CD8-positive, alpha-beta memory T cell (primary cell): ENCODE results near the gene SLC35B2. TPM values are rescaled to one million over a fixed set of nuclear protein-coding genes. Genes with fewer than 3 reads are reported as not detected.

ENCODE experiments used
- CTCF ChIA-PET: fragments of 350-600 bp; sonication (Branson Sonifier 250); formaldehyde crosslinking; loops from one replicate; lab custom pipeline; 2021; ENCODE audit warnings: antibody characterized with exemption; lab: Charles Lee
- POLR2A ChIA-PET: fragments of 350-600 bp; sonication (Branson Sonifier 250); formaldehyde crosslinking; loops from one replicate; lab custom pipeline; 2021; ENCODE audit warnings: antibody characterized with exemption; lab: Charles Lee
- DNase-seq, 5 donors: peaks; one replicate each; pipeline versions ENCODE4 v3.0.0 to v3.0.0-alpha.2; 2020 to 2022; ENCODE audit warnings: mixed read lengths in 1 of 5
- H3K27ac ChIP-seq: one replicate; pipeline ENCODE4 v1.7.0; 2013; ENCODE audit warnings: low read depth, mild to moderate bottlenecking, low read length, moderate library complexity
- H3K27me3 ChIP-seq: 2 replicates; pipeline ENCODE4 v1.7.0; 2013; ENCODE audit warnings: low read length, mild to moderate bottlenecking; ENCODE audit not compliant: insufficient read depth, poor library complexity, severe bottlenecking
- H3K36me3 ChIP-seq: 2 replicates; pipeline ENCODE4 v1.7.0; 2013; ENCODE audit warnings: mild to moderate bottlenecking, low read length, moderate library complexity; ENCODE audit not compliant: insufficient read depth
- H3K4me1 ChIP-seq: 2 replicates; pipeline ENCODE4 v1.7.0; 2013; ENCODE audit warnings: mild to moderate bottlenecking, low read length, moderate library complexity; ENCODE audit not compliant: insufficient read depth
- H3K4me3 ChIP-seq: 2 replicates; pipeline ENCODE4 v1.7.0; 2013; ENCODE audit warnings: mild to moderate bottlenecking, low read length
- H3K9me3 ChIP-seq: 2 replicates; pipeline ENCODE4 v1.7.0; 2013; ENCODE audit warnings: mild to moderate bottlenecking, low read length
- H3K27ac Mint-ChIP-seq, 8 donors: one replicate each; pipeline ENCODE4 v1.8.0; 2020 to 2021; ENCODE audit warnings: mixed read lengths in 8 of 8, mild to moderate bottlenecking in 6 of 8, inconsistent platforms in 3 of 8, moderate library complexity in 3 of 8
- H3K27me3 Mint-ChIP-seq, 2 donors: one replicate each; pipeline ENCODE4 v1.8.0; 2020 to 2021; ENCODE audit warnings: mixed read lengths in 2 of 2, mild to moderate bottlenecking in 1 of 2, moderate library complexity in 1 of 2
- H3K36me3 Mint-ChIP-seq, 3 donors: one replicate each; pipeline ENCODE4 v1.8.0; 2020 to 2021; ENCODE audit warnings: mixed read lengths in 3 of 3, inconsistent platforms in 1 of 3, mild to moderate bottlenecking in 1 of 3
- H3K4me1 Mint-ChIP-seq, 3 donors: one replicate each; pipeline ENCODE4 v1.8.0; 2020 to 2021; ENCODE audit warnings: mixed read lengths in 3 of 3, inconsistent platforms in 1 of 3, mild to moderate bottlenecking in 1 of 3
- H3K4me3 Mint-ChIP-seq, 7 donors: one replicate each; pipeline ENCODE4 v1.8.0; 2020 to 2021; ENCODE audit warnings: mixed read lengths in 7 of 7, mild to moderate bottlenecking in 6 of 7, moderate library complexity in 4 of 7, inconsistent platforms in 2 of 7
- H3K9me3 Mint-ChIP-seq, 5 donors: one replicate each; pipeline ENCODE4 v1.8.0; 2020 to 2022; ENCODE audit warnings: mixed read lengths in 5 of 5, mild to moderate bottlenecking in 3 of 5, moderate library complexity in 2 of 5, inconsistent platforms in 1 of 5
- polyA plus RNA-seq: library from polyadenylated mRNA; unstranded; fragments of 300-500 nt; fragmentation: Illumina TruSeq; gene quantifications from one replicate; pipeline ENCODE4 v1.2.3, GENCODE V29; 2021
- total RNA-seq, 2 experiments: library from RNA; stranded (reverse); gene quantifications; one replicate each; pipeline ENCODE4 v1.2.3, GENCODE V29; 2021

SLC35B2 gene
- total and polyA plus RNA-seq, 3 experiments from 2014 or later = 34.8 to 49.0 (median 35.7) TPM

- peak overlapping the region in 6 of 8 donors; percentile 0 to 96 (median 30) for H3K27ac Mint-ChIP-seq
- H3K27me3 Mint-ChIP-seq = peaks cover 0 to 1% of the 10 kb centered on the region in 2 donors
- H3K9me3 Mint-ChIP-seq = no peaks in the 10 kb centered on the region
- DNase-seq = peak in 1 of 5 donors; percentile 4
- H3K27ac ChIP-seq = no peak overlapping the region
- peaks cover 54 to 68% (median 59%) of the 10 kb centered on the region in 3 donors for H3K4me1 Mint-ChIP-seq
- H3K9me3 ChIP-seq = no peaks in the 10 kb centered on the region
- H3K4me3 Mint-ChIP-seq = peak overlapping the region in 2 of 7 donors; percentile 6 to 75
- peaks cover 49% of the 10 kb centered on the region for H3K4me1 ChIP-seq
- H3K27me3 ChIP-seq = no peaks in the 10 kb centered on the region
- ChIA-PET POLR2A (interaction anchor here (2.8 kb wide), 1 partner anchor 13 kb away, joined by 21 read pairs; the partner anchor contains the start of gene HSP90AB1), CTCF (interaction anchor here (1.2 kb wide), 1 partner anchor 13 kb away, joined by 4 read pairs; the partner anchor contains the start of gene HSP90AB1)
- H3K36me3 Mint-ChIP-seq = peaks cover 0 to 53% (median 7%) of the 10 kb centered on the region in 3 donors
- H3K4me3 ChIP-seq = no peak overlapping the region
- H3K36me3 ChIP-seq = peaks cover 6% of the 10 kb centered on the region
Observed at GRCh38 chr6:44260451-44261297, 3.3 kb upstream of the SLC35B2 start.

- Mint-ChIP-seq H3K4me3 (peak overlapping the region in 1 of 7 donors; percentile 75), H3K4me1 (peaks cover 59 to 72% (median 66%) of the 10 kb centered on the region in 3 donors), H3K36me3 (peaks cover 0 to 60% (median 7%) of the 10 kb centered on the region in 3 donors), H3K9me3 (no peaks in the 10 kb centered on the region), H3K27me3 (peaks cover 0 to 1% of the 10 kb centered on the region in 2 donors), H3K27ac (peak overlapping the region in 3 of 8 donors; percentile 47 to 96 (median 54))
- Histone ChIP-seq H3K36me3 (peaks cover 12% of the 10 kb centered on the region), H3K27ac (no peak overlapping the region), H3K9me3 (no peaks in the 10 kb centered on the region), H3K27me3 (no peaks in the 10 kb centered on the region), H3K4me3 (no peak overlapping the region), H3K4me1 (peaks cover 51% of the 10 kb centered on the region)
- POLR2A ChIA-PET = no interaction called here
- DNase-seq = peak in 1 of 5 donors; percentile 46
- CTCF ChIA-PET = interaction anchor here (1.2 kb wide), 1 partner anchor 12 kb away, joined by 4 read pairs; the partner anchor contains the start of gene HSP90AB1
Observed at GRCh38 chr6:44260011-44260410, 2.7 kb upstream of the SLC35B2 start.

- H3K36me3 ChIP-seq = peaks cover 22% of the 10 kb centered on the region
- Mint-ChIP-seq H3K27ac (peak overlapping the region in 7 of 8 donors; percentile 29 to 96 (median 87)), H3K36me3 (peaks cover 0 to 61% (median 9%) of the 10 kb centered on the region in 3 donors)
Observed at GRCh38 chr6:44258921-44259320, 1.6 kb upstream of the SLC35B2 start.

GRCh38 chr6:44258325-44258863, 1.1 kb upstream of the SLC35B2 start:
- no peak overlapping the region for H3K4me3 ChIP-seq
- ChIA-PET CTCF (interaction anchor here (0.6 to 4.1 kb wide), 2 partner anchors 10 to 12 kb away, joined by 4 to 74 read pairs; partner anchors contain the start of gene HSP90AB1), POLR2A (no interaction called here)
- no peak for DNase-seq
- peaks cover 27% of the 10 kb centered on the region for H3K36me3 ChIP-seq
- Mint-ChIP-seq H3K4me3 (peak overlapping the region; percentile 84 to 92 (median 89)), H3K9me3 (peaks cover 0 to 1% (median 0%) of the 10 kb centered on the region in 5 donors), H3K36me3 (peaks cover 5 to 66% (median 12%) of the 10 kb centered on the region in 3 donors), H3K27ac (peak overlapping the region; percentile 58 to 96 (median 94)), H3K4me1 (peaks cover 56 to 74% (median 66%) of the 10 kb centered on the region in 3 donors), H3K27me3 (peaks cover 0 to 3% of the 10 kb centered on the region in 2 donors)
- no peak overlapping the region for H3K27ac ChIP-seq
- H3K27me3 ChIP-seq = no peaks in the 10 kb centered on the region
- H3K4me1 ChIP-seq = peaks cover 37% of the 10 kb centered on the region
- no peaks in the 10 kb centered on the region for H3K9me3 ChIP-seq

More at GRCh38 chr6:44258921-44259320, 1.6 kb upstream of the SLC35B2 start:
- POLR2A ChIA-PET = no interaction called here
- DNase-seq = no peak
- H3K27me3 Mint-ChIP-seq = peaks cover 0 to 3% of the 10 kb centered on the region in 2 donors
- H3K4me3 Mint-ChIP-seq = peak overlapping the region; percentile 84 to 92 (median 89)
- H3K9me3 Mint-ChIP-seq = peaks cover 0 to 1% (median 0%) of the 10 kb centered on the region in 5 donors
- CTCF ChIA-PET = interaction anchor here (0.6 to 1.2 kb wide), 2 partner anchors 11 to 52 kb away, joined by 3 to 4 read pairs; partner anchors contain the start of gene HSP90AB1
- Histone ChIP-seq H3K4me1 (peaks cover 42% of the 10 kb centered on the region), H3K27ac (no peak overlapping the region), H3K4me3 (no peak overlapping the region), H3K27me3 (no peaks in the 10 kb centered on the region), H3K9me3 (no peaks in the 10 kb centered on the region)
- peaks cover 56 to 74% (median 66%) of the 10 kb centered on the region in 3 donors for H3K4me1 Mint-ChIP-seq

DNA sequence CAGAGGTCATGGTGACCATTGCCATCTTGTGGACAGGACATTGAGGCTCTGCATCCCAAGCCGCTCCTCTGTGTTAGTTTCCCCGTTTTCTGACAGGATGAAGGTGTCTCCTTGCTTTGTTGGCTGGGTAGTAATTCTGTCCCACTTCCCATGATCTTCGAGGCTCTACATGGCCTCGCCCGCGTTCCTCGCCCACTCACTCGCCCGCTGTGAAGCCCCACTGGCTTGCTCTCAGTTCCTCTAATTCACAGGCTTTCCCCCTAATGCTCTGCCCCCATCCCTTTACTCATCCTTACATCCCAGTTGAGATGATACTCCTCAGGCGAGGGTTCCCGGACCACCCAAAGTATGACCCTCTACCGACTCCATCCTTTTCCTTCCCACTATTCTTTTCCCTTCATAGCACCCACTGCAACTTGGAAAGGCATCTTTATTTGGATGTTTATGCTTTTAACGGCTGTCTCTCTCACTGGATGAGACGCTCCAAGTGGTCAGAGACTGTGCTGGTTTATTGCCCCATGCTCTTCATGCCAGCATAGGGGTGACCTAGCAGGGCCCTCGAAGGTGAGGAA, 511 bp upstream of the SLC35B2 start:
- peaks cover 0 to 1% (median 0%) of the 10 kb centered on the region in 5 donors for H3K9me3 Mint-ChIP-seq
- DNase-seq = no peak
- Histone ChIP-seq H3K27me3 (no peaks in the 10 kb centered on the region), H3K4me1 (peaks cover 31% of the 10 kb centered on the region), H3K36me3 (peaks cover 32% of the 10 kb centered on the region), H3K9me3 (no peaks in the 10 kb centered on the region), H3K27ac (peak overlapping the region; percentile 57), H3K4me3 (peak overlapping the region; percentile 56)
- peak overlapping the region; percentile 84 to 92 (median 90) for H3K4me3 Mint-ChIP-seq
- CTCF ChIA-PET = interaction anchor here (0.6 to 5.0 kb wide), 9 partner anchors 9 to 86 kb away, joined by 3 to 74 read pairs (median 6); partner anchors contain the start of genes HSP90AB1, NFKBIE and SLC29A1
- peaks cover 9 to 72% (median 16%) of the 10 kb centered on the region in 3 donors for H3K36me3 Mint-ChIP-seq
- POLR2A ChIA-PET = interaction anchor here (1.7 to 3.1 kb wide), 2 partner anchors 11 to 14 kb away, joined by 4 to 77 read pairs; partner anchors contain the start of gene HSP90AB1
- peaks cover 0 to 3% of the 10 kb centered on the region in 2 donors for H3K27me3 Mint-ChIP-seq
- H3K4me1 Mint-ChIP-seq = peaks cover 55 to 74% (median 64%) of the 10 kb centered on the region in 3 donors
- H3K27ac Mint-ChIP-seq = peak overlapping the region; percentile 86 to 96 (median 94)

DNA sequence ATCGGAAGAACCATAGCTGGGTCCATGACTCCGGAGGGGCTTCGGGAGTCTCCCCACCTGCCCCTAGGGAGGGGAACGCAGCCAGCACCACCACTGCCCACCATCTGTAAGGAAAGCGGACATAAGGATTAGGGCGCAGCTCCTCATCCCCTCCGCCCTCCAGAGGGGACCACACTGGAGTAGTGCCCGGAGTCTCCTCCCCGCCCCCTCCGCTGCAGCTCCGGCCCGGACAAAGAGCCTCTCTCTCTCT, 628 bp downstream of the SLC35B2 start:
- Histone ChIP-seq H3K27ac (peak overlapping the region; percentile 81), H3K36me3 (peaks cover 42% of the 10 kb centered on the region), H3K27me3 (no peaks in the 10 kb centered on the region), H3K4me3 (peak overlapping the region; percentile 84), H3K4me1 (peaks cover 21% of the 10 kb centered on the region), H3K9me3 (no peaks in the 10 kb centered on the region)
- Mint-ChIP-seq H3K9me3 (peaks cover 0 to 1% (median 0%) of the 10 kb centered on the region in 5 donors), H3K4me3 (peak overlapping the region; percentile 82 to 92 (median 88)), H3K36me3 (peaks cover 16 to 78% (median 26%) of the 10 kb centered on the region in 3 donors), H3K4me1 (peaks cover 53 to 72% (median 63%) of the 10 kb centered on the region in 3 donors), H3K27me3 (peaks cover 0 to 3% of the 10 kb centered on the region in 2 donors), H3K27ac (peak overlapping the region; percentile 78 to 99 (median 91))
- CTCF ChIA-PET = interaction anchor here (0.8 to 5.0 kb wide), 17 partner anchors 10 to 606 kb away, joined by 3 to 74 read pairs (median 5); partner anchors contain the start of genes HSP90AB1, NFKBIE and SLC29A1
- POLR2A ChIA-PET = interaction anchor here (0.7 to 3.1 kb wide), 6 partner anchors 8 to 33 kb away, joined by 3 to 77 read pairs (median 4); partner anchors contain the start of genes HSP90AB1, NFKBIE and SLC29A1
- DNase-seq = no peak
